ENCODE results near the gene UBE2O. TPM values are rescaled to one million over a fixed set of nuclear protein-coding genes. Genes with fewer than 3 reads are reported as not detected.
A peak's percentile ranks its signal among the peaks of the same experiment; 100 is the strongest.

Gene UBE2O
- total and polyA plus RNA-seq, 2 donors (not counting 3 experiments of a cell fraction or from before 2014, with no cell fraction given): 13.9 to 34.1 TPM

- peak; percentile 28 for DNase-seq (ENCODE audit: low read depth, low spot score)
- dilution Hi-C loops (cut with MboI; ENCODE audit: extremely low pct_ligation_motif_present, low sequenced_read_pairs): loop anchor here (25.0 kb wide), 1 partner anchor 234 kb away; no protein-coding TSS in a partner anchor
- H3K4me1 ChIP-seq (ENCODE audit: control insufficient read depth, extremely low read depth, insufficient read depth, low read length): peaks cover 47% of the 10 kb centered on the region
Measured at GRCh38 chr17:76446449-76447231, 6.3 kb downstream of the UBE2O start.

GRCh38 chr17:76445697-76446448 lies 7.1 kb downstream of the UBE2O start:
- ChIA-PET CTCF (interaction anchor here (0.6 to 3.1 kb wide), 6 partner anchors 13 to 48 kb away, joined by 3 to 21 read pairs (median 4); no protein-coding TSS in a partner anchor), POLR2A (interaction anchor here (0.7 kb wide), 1 partner anchor 82 kb away, joined by 5 read pairs; no protein-coding TSS in a partner anchor)
- DNase-seq (ENCODE audit: low read depth, low spot score): no peak
- H3K9me1 ChIP-seq (replicated peaks; ENCODE audit: control insufficient read depth, extremely low read depth, insufficient read depth, low read length): no peaks in the 10 kb centered on the region
- no peaks in the 10 kb centered on the region for H3K27me3 ChIP-seq (ENCODE audit: control insufficient read depth in 2 of 2, insufficient read depth in 2 of 2, low read length in 2 of 2)
- H3K27ac ChIP-seq (ENCODE audit: insufficient read depth, low read depth, low read length): no peak overlapping the region
- H3K4me2 ChIP-seq (ENCODE audit: insufficient read depth, low read length): no peak overlapping the region
- FAIRE-seq: no peak
- H3K79me2 ChIP-seq (ENCODE audit: control insufficient read depth, insufficient read depth, low read length): peaks cover 80% of the 10 kb centered on the region
- H3K9me3 ChIP-seq (replicated peaks; ENCODE audit: control insufficient read depth, insufficient read depth, low read length): no peaks in the 10 kb centered on the region
- H3K36me3 ChIP-seq (ENCODE audit: control insufficient read depth in 2 of 2, extremely low read depth in 1 of 2, insufficient read depth in 2 of 2, low read length in 2 of 2): no peaks in the 10 kb centered on the region
- H3K4me1 ChIP-seq (ENCODE audit: control insufficient read depth, extremely low read depth, insufficient read depth, low read length): peaks cover 43% of the 10 kb centered on the region
- H2AFZ ChIP-seq (ENCODE audit: low read depth, low read length): no peak overlapping the region
- no peak overlapping the region for H3K9ac ChIP-seq (replicated peaks; ENCODE audit: extremely low read depth, insufficient read depth, low read length)
- H4K20me1 ChIP-seq (replicated peaks; ENCODE audit: control insufficient read depth, extremely low read depth, insufficient read depth, low read length): no peaks in the 10 kb centered on the region
- dilution Hi-C loops (cut with MboI; ENCODE audit: extremely low pct_ligation_motif_present, low sequenced_read_pairs) (loop anchor here (25.0 kb wide), 1 partner anchor 234 kb away; no protein-coding TSS in a partner anchor), intact Hi-C loops (cut with micrococcal nuclease) (no loop called here)
- no TSS peak for BruUV-seq (replicated peaks)
- no peak overlapping the region for H3K4me3 ChIP-seq (replicated peaks in 1 of 3; ENCODE audit: insufficient read depth in 1 of 3, low read depth in 1 of 3, low read length in 3 of 3)
- TF ChIP-seq POLR2A (IDR thresholded peaks at IDR 0.05; ENCODE audit: low read depth, low read length): no peak
- TF ChIP-seq EZH2 (IDR thresholded peaks at IDR 0.05; ENCODE audit: borderline replicate concordance, low read depth, low read length, severe bottlenecking): no peak
- TF ChIP-seq MAX (IDR thresholded peaks at IDR 0.05; ENCODE audit: insufficient read depth, insufficient read length): no peak
- TF ChIP-seq MYC (IDR thresholded peaks at IDR 0.05; ENCODE audit: low read depth, low read length): no peak
- TF ChIP-seq JUN (IDR thresholded peaks at IDR 0.05; ENCODE audit: borderline replicate concordance, insufficient read depth, insufficient read length, low read depth): no peak

More at GRCh38 chr17:76446449-76447231, 6.3 kb downstream of the UBE2O start:
- Histone ChIP-seq H3K4me2 (ENCODE audit: insufficient read depth, low read length) (peak overlapping the region; percentile 6), H3K79me2 (ENCODE audit: control insufficient read depth, insufficient read depth, low read length) (peaks cover 80% of the 10 kb centered on the region), H4K20me1 (replicated peaks; ENCODE audit: control insufficient read depth, extremely low read depth, insufficient read depth, low read length) (no peaks in the 10 kb centered on the region), H3K9ac (replicated peaks; ENCODE audit: extremely low read depth, insufficient read depth, low read length) (no peak overlapping the region), H3K4me3 (replicated peaks in 1 of 3; ENCODE audit: insufficient read depth in 1 of 3, low read depth in 1 of 3, low read length in 3 of 3) (no peak overlapping the region), H2AFZ (ENCODE audit: low read depth, low read length) (no peak overlapping the region), H3K36me3 (ENCODE audit: control insufficient read depth in 2 of 2, extremely low read depth in 1 of 2, insufficient read depth in 2 of 2, low read length in 2 of 2) (no peaks in the 10 kb centered on the region), H3K9me3 (replicated peaks; ENCODE audit: control insufficient read depth, insufficient read depth, low read length) (no peaks in the 10 kb centered on the region), H3K9me1 (replicated peaks; ENCODE audit: control insufficient read depth, extremely low read depth, insufficient read depth, low read length) (no peaks in the 10 kb centered on the region), H3K27me3 (ENCODE audit: control insufficient read depth in 2 of 2, insufficient read depth in 2 of 2, low read length in 2 of 2) (no peaks in the 10 kb centered on the region), H3K27ac (ENCODE audit: insufficient read depth, low read depth, low read length) (no peak overlapping the region)
- FAIRE-seq: peak; percentile 26
- no TSS peak for BruUV-seq (replicated peaks)
- intact Hi-C loops (cut with micrococcal nuclease): no loop called here
- ChIA-PET POLR2A (no interaction called here), CTCF (interaction anchor here (0.6 to 3.1 kb wide), 5 partner anchors 12 to 167 kb away, joined by 3 to 21 read pairs (median 3); no protein-coding TSS in a partner anchor)
- TF ChIP-seq POLR2A (IDR thresholded peaks at IDR 0.05; ENCODE audit: low read depth, low read length) (no peak), FOS (IDR thresholded peaks at IDR 0.05; ENCODE audit: borderline replicate concordance, insufficient read depth, low read length) (peak; percentile 38)
